NB4 (cell line): Measurements from ENCODE around the gene DAAM2.

Experiments used
- POLR2A ChIP-seq: IDR thresholded peaks from 2 replicates; pipeline ENCODE4 v1.6.1; 2011; ENCODE audit warnings: mild to moderate bottlenecking; ENCODE audit not compliant: insufficient read length; ENCODE audit errors: extremely low read depth
- TF ChIP-seq, protein P1 (sequence below): IDR thresholded peaks from one replicate; pipeline ENCODE4 v1.5.1; 2012; ENCODE audit warnings: low read depth, low read length
- TF ChIP-seq, protein P2 (sequence below): IDR thresholded peaks from 2 replicates; pipeline ENCODE4 v1.6.1; 2011; ENCODE audit warnings: low read depth, low read length

DNA sequence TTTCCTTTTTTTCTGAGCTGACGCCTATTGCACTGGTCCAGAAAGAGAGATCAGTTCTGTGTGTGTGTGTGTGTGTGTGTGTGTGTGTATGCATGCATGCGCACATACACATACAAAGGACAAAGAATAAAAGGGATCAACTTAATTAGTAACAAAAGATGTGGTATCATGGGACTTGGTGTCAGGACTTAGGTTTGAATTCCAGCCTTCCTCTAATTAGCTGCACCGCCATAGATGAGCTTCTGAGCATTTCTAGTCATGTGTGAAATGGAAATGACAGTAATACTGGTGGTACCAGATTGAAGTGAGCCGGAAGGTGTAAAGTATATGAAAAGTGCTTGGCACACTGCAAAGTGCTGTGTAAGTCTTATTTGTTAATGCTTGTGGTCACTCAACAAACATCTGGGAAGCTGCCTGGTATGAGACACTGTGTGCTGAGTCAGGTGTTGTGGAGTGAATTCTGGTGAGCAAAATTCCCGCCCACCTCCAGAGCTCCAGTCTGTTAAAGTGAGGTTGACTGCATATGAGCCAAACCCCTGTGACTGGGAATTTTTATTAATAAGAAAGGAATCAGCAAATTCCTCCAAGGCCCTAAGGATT lies 12.4 kb downstream of the DAAM2 start:
- TF ChIP-seq, protein P1, sequence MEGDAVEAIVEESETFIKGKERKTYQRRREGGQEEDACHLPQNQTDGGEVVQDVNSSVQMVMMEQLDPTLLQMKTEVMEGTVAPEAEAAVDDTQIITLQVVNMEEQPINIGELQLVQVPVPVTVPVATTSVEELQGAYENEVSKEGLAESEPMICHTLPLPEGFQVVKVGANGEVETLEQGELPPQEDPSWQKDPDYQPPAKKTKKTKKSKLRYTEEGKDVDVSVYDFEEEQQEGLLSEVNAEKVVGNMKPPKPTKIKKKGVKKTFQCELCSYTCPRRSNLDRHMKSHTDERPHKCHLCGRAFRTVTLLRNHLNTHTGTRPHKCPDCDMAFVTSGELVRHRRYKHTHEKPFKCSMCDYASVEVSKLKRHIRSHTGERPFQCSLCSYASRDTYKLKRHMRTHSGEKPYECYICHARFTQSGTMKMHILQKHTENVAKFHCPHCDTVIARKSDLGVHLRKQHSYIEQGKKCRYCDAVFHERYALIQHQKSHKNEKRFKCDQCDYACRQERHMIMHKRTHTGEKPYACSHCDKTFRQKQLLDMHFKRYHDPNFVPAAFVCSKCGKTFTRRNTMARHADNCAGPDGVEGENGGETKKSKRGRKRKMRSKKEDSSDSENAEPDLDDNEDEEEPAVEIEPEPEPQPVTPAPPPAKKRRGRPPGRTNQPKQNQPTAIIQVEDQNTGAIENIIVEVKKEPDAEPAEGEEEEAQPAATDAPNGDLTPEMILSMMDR = no peak
- TF ChIP-seq POLR2A = no peak
- TF ChIP-seq, protein P2, sequence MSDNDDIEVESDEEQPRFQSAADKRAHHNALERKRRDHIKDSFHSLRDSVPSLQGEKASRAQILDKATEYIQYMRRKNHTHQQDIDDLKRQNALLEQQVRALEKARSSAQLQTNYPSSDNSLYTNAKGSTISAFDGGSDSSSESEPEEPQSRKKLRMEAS = no peak
